HG03135 (cell line): ENCODE data around the gene NCOA6.

Experiments used
- ATAC-seq: cut with Tn5 transposase; IDR thresholded peaks from one replicate; pipeline ENCODE4 v1.9.1; 2021; ENCODE audit warnings: mild to moderate bottlenecking, moderate library complexity; ENCODE audit not compliant: unreplicated experiment

The NCOA6 gene

GRCh38 chr20:34825530-34826362 lies at the start of gene NCOA6:
Gene NCOA6 (minus strand): TSS chr20:34825651. CDS start chr20:34782355, 43,296 bp downstream.
- ATAC-seq: peak; percentile 50

DNA sequence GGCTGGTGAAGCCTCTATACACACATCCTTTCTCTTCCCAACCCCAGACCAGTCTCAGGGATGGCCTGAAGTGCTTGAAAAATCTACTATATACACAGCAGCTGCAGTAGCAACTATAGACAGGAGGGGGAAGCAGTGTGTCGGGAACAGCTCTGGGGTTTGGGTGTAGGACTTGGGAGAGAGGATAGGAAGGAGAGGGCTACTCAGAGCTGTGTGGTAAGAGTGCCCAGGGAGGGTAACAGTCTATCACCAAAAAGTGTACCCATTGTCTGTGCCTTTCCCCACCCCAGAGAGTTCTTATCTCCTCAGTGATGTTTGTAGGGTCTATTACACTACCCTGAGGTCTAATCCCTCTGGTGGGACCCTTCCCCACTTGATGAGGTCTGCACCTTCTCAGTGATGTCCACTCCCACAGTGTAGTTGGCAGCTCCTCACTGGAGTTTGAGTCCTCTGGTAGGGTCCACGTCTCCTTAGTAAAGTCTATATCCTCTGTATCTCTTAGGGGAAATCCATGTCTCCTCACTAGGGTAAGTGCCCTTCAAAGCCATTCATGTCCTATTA lies 48.7 kb upstream of the NCOA6 start:
- no peak for ATAC-seq

GRCh38 chr20:34873583-34874093 lies 48.2 kb upstream of the NCOA6 start:
- ATAC-seq: no peak

DNA sequence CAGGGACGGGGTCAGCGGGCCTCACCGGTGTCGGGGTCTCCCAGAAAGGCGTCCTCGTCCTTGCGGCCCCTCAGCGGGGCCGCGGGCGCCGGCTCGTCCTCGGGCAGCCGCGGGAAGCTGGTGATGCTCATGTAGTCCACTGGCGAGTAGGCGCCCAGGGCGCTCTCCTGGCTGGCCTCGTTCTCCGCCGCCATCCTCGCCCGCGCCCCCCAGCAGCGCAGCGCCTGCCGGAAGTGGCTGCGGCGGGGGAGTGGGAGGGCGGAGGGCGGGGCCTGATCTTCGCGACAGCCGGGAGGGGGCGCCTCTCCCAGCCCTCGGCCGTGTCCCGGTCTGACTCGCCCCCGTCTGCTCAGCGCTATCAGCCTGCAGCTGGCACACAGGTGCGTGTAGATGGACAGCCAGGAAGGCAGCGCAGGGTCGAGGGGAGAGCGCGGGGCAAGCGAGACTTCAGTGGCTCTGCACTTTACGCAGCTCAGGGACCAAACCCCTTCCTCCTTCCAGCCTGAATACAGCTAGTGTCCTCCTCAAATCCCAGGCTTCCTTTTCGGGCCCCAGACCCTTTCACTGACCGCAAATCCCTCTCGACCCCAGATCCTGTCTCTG lies 47.3 kb upstream of the NCOA6 start, which contains the start of gene GGT7:
GGT7 (minus strand) TSS at position 235 of the 603 bp plus-strand sequence; CDS start at position 194, 41 bp downstream.
- ATAC-seq: peak; percentile 48

- ATAC-seq: no peak
Measured at GRCh38 chr20:34871966-34872621, 46.6 kb upstream of the NCOA6 start.

GRCh38 chr20:34871320-34871926 lies 46.0 kb upstream of the NCOA6 start:
- no peak for ATAC-seq

DNA sequence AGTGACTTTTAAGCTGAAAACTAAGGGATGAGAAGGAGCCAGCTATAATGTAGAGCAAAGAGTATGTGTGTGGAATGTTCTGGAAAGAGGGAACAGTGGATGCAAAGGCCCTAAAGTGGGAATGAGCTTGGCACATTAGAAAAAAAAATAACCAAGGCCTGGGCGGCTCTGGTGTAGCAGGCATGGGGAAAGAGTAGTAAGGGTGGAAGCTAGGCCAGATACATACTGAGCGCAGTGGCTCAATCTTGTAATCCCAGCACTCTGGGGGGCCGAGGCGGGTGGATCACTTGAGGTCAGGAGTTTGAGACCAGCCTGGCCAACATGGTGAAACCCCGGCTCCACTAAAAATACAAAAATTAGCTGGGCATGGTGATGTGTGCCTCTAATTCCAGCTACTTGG lies 38.8 kb upstream of the NCOA6 start:
- ATAC-seq: no peak

- no peak for ATAC-seq
Measured at GRCh38 chr20:34863421-34863965, 38.0 kb upstream of the NCOA6 start.

DNA sequence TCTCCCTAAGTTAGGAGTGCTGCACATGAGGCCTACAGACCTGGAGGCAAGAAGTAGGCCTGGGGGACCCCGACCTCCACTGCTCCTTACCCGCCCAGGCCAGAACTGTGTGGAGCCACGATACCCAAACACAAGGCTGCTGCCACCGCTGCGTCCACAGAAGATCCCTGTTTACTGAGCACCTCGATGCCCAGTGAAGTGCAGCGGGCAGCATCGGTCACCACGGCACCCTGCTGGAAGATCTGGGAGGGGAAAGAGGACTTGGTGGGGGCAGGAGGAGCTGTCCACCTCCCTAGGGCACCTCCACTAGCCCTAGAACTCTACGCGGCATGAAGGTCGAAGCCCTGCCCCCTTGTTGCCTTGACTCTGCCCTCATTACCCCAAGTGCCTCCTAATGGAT lies 37.3 kb upstream of the NCOA6 start:
- ATAC-seq: no peak

DNA sequence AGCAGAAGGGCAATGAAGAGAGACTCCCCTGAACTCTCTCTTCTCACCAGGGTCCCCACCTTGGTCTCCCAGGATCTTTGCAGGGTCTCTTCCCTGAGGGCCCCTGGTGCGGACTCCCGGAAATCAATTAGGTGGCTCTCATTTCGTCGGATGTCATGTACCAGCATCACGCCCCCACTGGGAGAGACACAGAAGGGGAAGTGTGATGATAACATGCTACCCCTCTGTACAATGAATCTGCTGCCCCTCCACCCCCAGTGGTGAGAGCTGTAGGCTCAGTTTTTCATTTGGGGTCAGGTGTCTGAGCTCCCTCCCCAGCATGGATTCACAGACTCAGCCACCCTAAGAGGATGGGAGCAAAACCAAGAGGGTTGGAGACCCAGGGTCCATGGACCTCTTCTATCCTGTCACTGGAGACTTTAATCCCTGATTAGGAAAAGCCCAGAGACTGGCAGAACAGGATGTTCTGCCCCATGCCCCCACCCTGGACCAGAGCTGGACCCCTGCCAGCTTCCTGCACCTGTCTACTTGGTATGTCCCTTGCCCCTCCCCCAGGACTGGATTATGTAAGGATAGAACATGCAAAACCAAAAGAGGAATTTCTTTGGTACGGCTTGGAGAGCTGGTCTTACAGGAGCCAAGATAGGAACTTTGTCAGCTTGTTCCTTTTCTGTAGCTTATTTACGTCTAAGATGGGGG lies 36.1 kb upstream of the NCOA6 start:
- no peak for ATAC-seq

- ATAC-seq: no peak
Measured at GRCh38 chr20:34859826-34860545, 34.5 kb upstream of the NCOA6 start.

DNA sequence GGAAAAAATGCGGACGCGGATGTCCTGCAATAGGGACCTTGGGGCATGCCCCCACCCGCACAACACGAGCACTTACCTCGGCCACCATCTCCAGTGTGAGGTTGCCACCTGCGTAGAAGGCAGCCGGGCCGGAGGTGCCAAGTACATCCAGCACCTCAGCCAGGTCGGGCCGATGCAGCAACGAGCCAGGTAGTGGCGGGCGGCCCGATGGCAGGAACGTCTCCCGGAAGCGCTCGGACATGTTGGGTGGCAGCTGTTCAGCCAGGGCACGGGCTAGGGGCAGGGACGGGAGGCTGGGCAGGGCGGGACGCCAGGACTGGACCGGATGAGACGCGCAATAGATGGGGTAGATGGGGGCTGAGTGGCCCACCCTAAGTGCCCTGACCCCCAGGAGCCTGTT lies 33.9 kb upstream of the NCOA6 start:
- no peak for ATAC-seq

DNA sequence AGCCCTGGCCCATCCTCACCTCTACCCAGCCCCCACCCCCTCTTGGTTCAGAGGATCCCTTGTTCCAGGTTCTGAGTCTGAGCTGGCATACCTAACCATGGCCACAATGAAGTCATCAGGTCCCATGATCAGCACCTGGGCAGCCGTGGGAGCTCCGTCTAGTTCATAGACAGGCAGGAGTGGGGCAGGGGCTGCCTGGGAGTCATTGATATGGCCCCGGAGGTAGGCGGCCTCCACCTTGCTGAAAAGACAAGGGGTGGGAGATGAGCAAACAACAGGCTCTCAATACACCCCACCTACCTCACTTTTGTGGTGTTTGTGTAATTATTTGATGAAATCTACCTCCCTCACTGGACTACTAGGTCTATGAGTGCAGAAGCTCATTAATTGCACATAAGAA lies 26.8 kb upstream of the NCOA6 start:
- no peak for ATAC-seq

GRCh38 chr20:34850969-34851368 lies 25.5 kb upstream of the NCOA6 start:
- ATAC-seq: no peak

DNA sequence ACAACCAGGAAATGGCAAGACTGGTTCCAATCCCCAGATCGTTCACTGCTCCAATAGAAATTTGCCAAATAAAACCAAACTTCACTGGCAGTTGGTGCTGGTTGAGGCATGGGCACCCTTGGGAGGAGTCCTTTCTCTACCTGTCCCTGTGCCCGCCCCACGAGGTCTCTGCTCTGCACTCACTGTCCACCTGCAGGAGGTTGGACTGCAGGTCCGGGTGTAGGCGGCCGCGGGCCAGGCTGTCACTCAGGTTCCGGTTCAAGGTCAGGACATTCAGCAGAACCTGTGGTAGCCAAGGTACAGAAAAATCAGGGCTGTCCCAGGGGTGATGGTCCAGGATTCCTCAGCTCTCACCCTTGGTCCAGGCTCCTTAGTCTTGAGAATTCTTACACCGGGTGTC lies 24.3 kb upstream of the NCOA6 start:
- ATAC-seq: no peak

GRCh38 chr20:34848597-34848996 lies 23.1 kb upstream of the NCOA6 start:
- ATAC-seq: no peak

DNA sequence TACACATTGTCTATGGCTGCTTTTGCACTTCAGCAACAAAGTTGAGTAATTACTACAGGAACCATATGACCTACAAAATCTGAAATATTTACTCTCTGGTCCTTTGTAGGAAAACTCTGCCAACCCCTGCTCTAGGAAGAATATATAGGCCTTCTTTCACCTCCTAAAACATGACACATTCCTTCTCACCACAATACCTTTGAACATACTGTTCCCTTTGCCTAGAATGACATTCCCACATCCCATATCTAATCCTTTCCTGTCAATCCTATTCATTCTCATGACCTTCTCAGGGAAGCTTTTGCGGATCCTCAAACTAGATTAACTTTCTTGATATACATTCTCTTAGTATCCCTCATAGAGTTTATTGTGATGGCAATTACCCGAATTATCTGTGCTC lies 18.0 kb upstream of the NCOA6 start:
- ATAC-seq: no peak

- no peak for ATAC-seq
Measured at GRCh38 chr20:34842143-34842542, 16.7 kb upstream of the NCOA6 start.

- ATAC-seq: no peak
Measured at GRCh38 chr20:34834459-34834893, 9.0 kb upstream of the NCOA6 start.
